HCT116 (cell line): ENCODE data around the gene PRKAR1A. TPM values are rescaled to one million over a fixed set of nuclear protein-coding genes. Genes with fewer than 3 reads are reported as not detected.

ENCODE experiments used
- ATAC-seq: fragments of 200-7000 bp; cut with Tn5 transposase; 2 replicates; pipeline ENCODE4 v1.9.1; 2020; ENCODE audit warnings: mild to moderate bottlenecking, moderate library complexity
- BruUV-seq: library from RNA; stranded (reverse); fragments of 400-500 nt; replicated peaks from 2 replicates; lab custom pipeline; 2021; lab: Mats Ljungman, UMichigan
- CTCF ChIA-PET: fragments of 300-600 bp; sonication (Branson Sonifier 250); formaldehyde crosslinking; loops from one replicate; lab custom pipeline; 2021; ENCODE audit warnings: antibody characterized with exemption; lab: Charles Lee
- POLR2A ChIA-PET: fragments of 300-600, 350-600 bp; sonication (Branson Sonifier 250); formaldehyde crosslinking; loops from one replicate; lab custom pipeline; 2021; ENCODE audit warnings: antibody characterized with exemption; lab: Charles Lee
- RAD21 ChIA-PET, 2 experiments: fragments of 300-600 bp; sonication (Branson Sonifier 250); formaldehyde crosslinking; loops; one replicate each; lab custom pipeline; 2023; ENCODE audit warnings: low total read pairs in 2 of 2; ENCODE audit not compliant: uncharacterized antibody in 2 of 2, unreplicated experiment in 2 of 2, low non-redundant PET in 1 of 2; lab: Charles Lee
- DNase-seq: peaks from one replicate; pipeline ENCODE4 v3.0.0-alpha.2; 2010; ENCODE audit warnings: low read depth, low spot score
- H2AFZ ChIP-seq: fragments of 200-600 bp; shearing (Covaris generic), sonication (generic); 2 replicates; pipeline ENCODE4 v1.6.1; 2017; ENCODE audit warnings: low read depth, mixed run types, mixed read lengths, antibody characterized with exemption, low read length; ENCODE audit not compliant: poor library complexity, severe bottlenecking
- H3K27ac ChIP-seq: 2 replicates; pipeline ENCODE4 v1.5.1; 2012; ENCODE audit warnings: low read depth, low read length
- H3K27me3 ChIP-seq: fragments of 200-600 bp; sonication (generic); 2 replicates; pipeline ENCODE4 v1.6.1; 2016; ENCODE audit warnings: mixed run types, low read length, mixed read lengths; ENCODE audit not compliant: insufficient read depth
- H3K36me3 ChIP-seq, 2 experiments: fragments of 200-500 bp in 1 of 2; fragments of 200-600 bp in 1 of 2; sonication (Bioruptor generic) in 1 of 2; sonication (generic) in 1 of 2; 2 replicates each; pipeline versions ENCODE4 v1.5.1 to v1.6.1; 2014 to 2016; ENCODE audit warnings: low read length in 2 of 2, inconsistent platforms in 1 of 2, mixed read lengths in 1 of 2, mixed run types in 1 of 2; ENCODE audit not compliant: insufficient read depth in 2 of 2, control insufficient read depth in 1 of 2
- H3K4me1 ChIP-seq, 2 experiments: fragments of 200-600 bp in 1 of 2; sonication (generic) in 1 of 2; 2 replicates each; pipeline versions ENCODE4 v1.5.1 to v1.6.1; 2012 to 2017; ENCODE audit warnings: low read length in 2 of 2, inconsistent platforms in 1 of 2, mild to moderate bottlenecking in 1 of 2, mixed read lengths in 1 of 2, mixed run types in 1 of 2, moderate library complexity in 1 of 2; ENCODE audit not compliant: insufficient read depth in 2 of 2, control insufficient read depth in 1 of 2
- H3K4me2 ChIP-seq: fragments of 200-600 bp; sonication (generic); 2 replicates; pipeline ENCODE4 v1.6.1; 2017; ENCODE audit warnings: mixed run types, low read length, mixed read lengths
- H3K4me3 ChIP-seq, 2 experiments: fragments of 200-600 bp in 1 of 2; sonication (generic) in 1 of 2; replicated peaks in 1 of 2; 2 replicates each; pipeline ENCODE4 v1.5.1; 2011 to 2016; ENCODE audit warnings: low read length in 2 of 2, control low read depth in 1 of 2, low read depth in 1 of 2, mild to moderate bottlenecking in 1 of 2, mixed read lengths in 1 of 2, mixed run types in 1 of 2
- H3K79me2 ChIP-seq: fragments of 200-600 bp; sonication (generic); 2 replicates; pipeline ENCODE4 v1.6.1; 2017; ENCODE audit warnings: mild to moderate bottlenecking, mixed run types, low read length, moderate library complexity, mixed read lengths; ENCODE audit not compliant: insufficient read depth
- H3K9ac ChIP-seq: fragments of 200-600 bp; sonication (generic); 2 replicates; pipeline ENCODE4 v1.6.1; 2016; ENCODE audit warnings: low read length, mixed read lengths
- H3K9me2 ChIP-seq: fragments of 200-600 bp; sonication (generic), shearing (Covaris generic); 2 replicates; pipeline ENCODE4 v1.6.1; 2017; ENCODE audit warnings: mixed run types, mild to moderate bottlenecking, moderate library complexity; ENCODE audit not compliant: insufficient read depth
- H3K9me3 ChIP-seq, 2 experiments: fragments of 200-500 bp in 1 of 2; fragments of 200-600 bp in 1 of 2; sonication (Bioruptor generic) in 1 of 2; sonication (generic) in 1 of 2; 2 replicates each; pipeline ENCODE4 v1.6.1; 2014 to 2017; ENCODE audit warnings: low read length in 2 of 2, mixed read lengths in 2 of 2, inconsistent platforms in 1 of 2, low read depth in 1 of 2, mild to moderate bottlenecking in 1 of 2, mixed run types in 1 of 2, moderate library complexity in 1 of 2; ENCODE audit not compliant: control insufficient read depth in 1 of 2, insufficient read depth in 1 of 2
- H4K20me1 ChIP-seq: fragments of 200-600 bp; sonication (generic), shearing (Covaris generic); 2 replicates; pipeline ENCODE4 v1.6.1; 2017; ENCODE audit warnings: mixed run types, mild to moderate bottlenecking, moderate library complexity; ENCODE audit not compliant: insufficient read depth
- EZH2 ChIP-seq: fragments of 200-600 bp; sonication (generic); IDR thresholded peaks from 2 replicates; pipeline ENCODE4 v1.6.1; 2017; ENCODE audit warnings: antibody characterized with exemption, mixed run types
- FOSL1 ChIP-seq: IDR thresholded peaks from 2 replicates; pipeline ENCODE4 v1.6.1; 2012; ENCODE audit warnings: low read depth
- JUND ChIP-seq: IDR thresholded peaks from 2 replicates; pipeline ENCODE4 v1.6.1; 2012
- SIN3A ChIP-seq: IDR thresholded peaks from 2 replicates; pipeline ENCODE4 v1.6.1; 2012; ENCODE audit warnings: low read depth
- SP1 ChIP-seq: IDR thresholded peaks from 2 replicates; pipeline ENCODE4 v1.6.1; 2012; ENCODE audit warnings: low read depth
- SRF ChIP-seq: IDR thresholded peaks from 2 replicates; pipeline ENCODE4 v1.6.1; 2012; ENCODE audit warnings: low read depth
- ZFX ChIP-seq: fragments of 450-650 bp; IDR thresholded peaks from 2 replicates; pipeline ENCODE4 v1.6.1; 2017
- ZNF274 ChIP-seq: fragments of 200-500 bp; sonication (Bioruptor generic); IDR thresholded peaks from 2 replicates; pipeline ENCODE4 v1.6.1; 2014; ENCODE audit warnings: mild to moderate bottlenecking, low read depth, low read length, inconsistent platforms
- intact Hi-C: fragments of 100-400 bp; cut with micrococcal nuclease; formaldehyde crosslinking; loops from 2 replicates; pipeline ENCODE4 v1.10.0; 2022
- total RNA-seq: library from RNA; stranded (reverse); gene quantifications from one replicate; pipeline ENCODE4 v1.2.1, GENCODE V29; 2021; ENCODE audit not compliant: unreplicated experiment
- TF ChIP-seq, protein P1 (sequence below), 3 experiments: fragments of 200-600 bp in 1 of 3; sonication (generic) in 1 of 3; IDR thresholded peaks in 2 of 3; conservative IDR thresholded peaks in 1 of 3; 2 replicates each; pipeline ENCODE4 v1.5.1; 2012 to 2017; ENCODE audit warnings: low read depth in 2 of 3, low read length in 2 of 3, antibody characterized with exemption in 1 of 3, borderline replicate concordance in 1 of 3, control low read depth in 1 of 3, mild to moderate bottlenecking in 1 of 3, mixed read lengths in 1 of 3, mixed run types in 1 of 3, moderate library complexity in 1 of 3; ENCODE audit not compliant: insufficient read depth in 1 of 3
- TF ChIP-seq, protein P2 (sequence below): IDR thresholded peaks from 2 replicates; pipeline ENCODE4 v1.6.1; 2012; ENCODE audit warnings: low read depth

Gene PRKAR1A
- total RNA-seq, 1 experiment from 2014 or later, result 295 TPM

DNA sequence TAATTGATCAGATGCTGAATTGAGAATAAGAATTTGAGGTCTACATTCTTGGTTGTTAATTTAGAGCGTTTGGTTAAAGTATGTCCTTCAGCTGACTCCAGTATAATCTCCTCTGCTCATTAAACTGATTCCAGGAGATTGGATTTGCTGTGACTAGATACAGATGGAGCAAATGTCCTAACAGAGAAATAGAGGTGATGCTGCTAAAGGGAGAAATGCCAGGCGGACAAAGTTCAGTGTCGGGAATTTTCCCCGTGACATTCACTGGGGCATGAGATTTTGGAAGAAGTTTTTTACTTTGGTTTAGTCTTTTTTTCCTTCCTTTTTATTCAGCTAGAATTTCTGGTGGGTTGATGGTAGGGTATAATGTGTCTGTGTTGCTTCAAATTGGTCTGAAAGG, 19.0 kb downstream of the PRKAR1A start:
- Histone ChIP-seq H3K27me3 (no peaks in the 10 kb centered on the region), H3K9ac (no peak overlapping the region), H4K20me1 (peaks cover 4% of the 10 kb centered on the region; the same call in 1 of the 2 replicates), H3K9me2 (no peaks in the 10 kb centered on the region), H2AFZ (no peak overlapping the region), H3K36me3 (peaks cover 55 to 77% of the 10 kb centered on the region in 2 experiments), H3K4me1 (no peaks in the 10 kb centered on the region), H3K79me2 (no peaks in the 10 kb centered on the region), H3K4me3 (no peak overlapping the region), H3K9me3 (no peaks in the 10 kb centered on the region), H3K27ac (no peak overlapping the region), H3K4me2 (no peak overlapping the region)
- TF ChIP-seq SP1 (no peak), SIN3A (no peak), EZH2 (no peak), ZFX (no peak), JUND (no peak), FOSL1 (no peak), ZNF274 (no peak), SRF (no peak)
- TF ChIP-seq, protein P1, sequence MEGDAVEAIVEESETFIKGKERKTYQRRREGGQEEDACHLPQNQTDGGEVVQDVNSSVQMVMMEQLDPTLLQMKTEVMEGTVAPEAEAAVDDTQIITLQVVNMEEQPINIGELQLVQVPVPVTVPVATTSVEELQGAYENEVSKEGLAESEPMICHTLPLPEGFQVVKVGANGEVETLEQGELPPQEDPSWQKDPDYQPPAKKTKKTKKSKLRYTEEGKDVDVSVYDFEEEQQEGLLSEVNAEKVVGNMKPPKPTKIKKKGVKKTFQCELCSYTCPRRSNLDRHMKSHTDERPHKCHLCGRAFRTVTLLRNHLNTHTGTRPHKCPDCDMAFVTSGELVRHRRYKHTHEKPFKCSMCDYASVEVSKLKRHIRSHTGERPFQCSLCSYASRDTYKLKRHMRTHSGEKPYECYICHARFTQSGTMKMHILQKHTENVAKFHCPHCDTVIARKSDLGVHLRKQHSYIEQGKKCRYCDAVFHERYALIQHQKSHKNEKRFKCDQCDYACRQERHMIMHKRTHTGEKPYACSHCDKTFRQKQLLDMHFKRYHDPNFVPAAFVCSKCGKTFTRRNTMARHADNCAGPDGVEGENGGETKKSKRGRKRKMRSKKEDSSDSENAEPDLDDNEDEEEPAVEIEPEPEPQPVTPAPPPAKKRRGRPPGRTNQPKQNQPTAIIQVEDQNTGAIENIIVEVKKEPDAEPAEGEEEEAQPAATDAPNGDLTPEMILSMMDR (IDR thresholded peaks at IDR 0.05 in 2 of 3, conservative IDR thresholded peaks at IDR 0.05 in 1 of 3; ENCODE audit: borderline replicate concordance in 1 of 3, insufficient read depth in 1 of 3, low read depth in 2 of 3, low read length in 2 of 3), result no peak
- TF ChIP-seq, protein P2, sequence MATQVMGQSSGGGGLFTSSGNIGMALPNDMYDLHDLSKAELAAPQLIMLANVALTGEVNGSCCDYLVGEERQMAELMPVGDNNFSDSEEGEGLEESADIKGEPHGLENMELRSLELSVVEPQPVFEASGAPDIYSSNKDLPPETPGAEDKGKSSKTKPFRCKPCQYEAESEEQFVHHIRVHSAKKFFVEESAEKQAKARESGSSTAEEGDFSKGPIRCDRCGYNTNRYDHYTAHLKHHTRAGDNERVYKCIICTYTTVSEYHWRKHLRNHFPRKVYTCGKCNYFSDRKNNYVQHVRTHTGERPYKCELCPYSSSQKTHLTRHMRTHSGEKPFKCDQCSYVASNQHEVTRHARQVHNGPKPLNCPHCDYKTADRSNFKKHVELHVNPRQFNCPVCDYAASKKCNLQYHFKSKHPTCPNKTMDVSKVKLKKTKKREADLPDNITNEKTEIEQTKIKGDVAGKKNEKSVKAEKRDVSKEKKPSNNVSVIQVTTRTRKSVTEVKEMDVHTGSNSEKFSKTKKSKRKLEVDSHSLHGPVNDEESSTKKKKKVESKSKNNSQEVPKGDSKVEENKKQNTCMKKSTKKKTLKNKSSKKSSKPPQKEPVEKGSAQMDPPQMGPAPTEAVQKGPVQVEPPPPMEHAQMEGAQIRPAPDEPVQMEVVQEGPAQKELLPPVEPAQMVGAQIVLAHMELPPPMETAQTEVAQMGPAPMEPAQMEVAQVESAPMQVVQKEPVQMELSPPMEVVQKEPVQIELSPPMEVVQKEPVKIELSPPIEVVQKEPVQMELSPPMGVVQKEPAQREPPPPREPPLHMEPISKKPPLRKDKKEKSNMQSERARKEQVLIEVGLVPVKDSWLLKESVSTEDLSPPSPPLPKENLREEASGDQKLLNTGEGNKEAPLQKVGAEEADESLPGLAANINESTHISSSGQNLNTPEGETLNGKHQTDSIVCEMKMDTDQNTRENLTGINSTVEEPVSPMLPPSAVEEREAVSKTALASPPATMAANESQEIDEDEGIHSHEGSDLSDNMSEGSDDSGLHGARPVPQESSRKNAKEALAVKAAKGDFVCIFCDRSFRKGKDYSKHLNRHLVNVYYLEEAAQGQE, result no peak
- no TSS peak for BruUV-seq
- POLR2A ChIA-PET, result no interaction called here
- no peak for DNase-seq
- CTCF ChIA-PET, result no interaction called here
- intact Hi-C loops, result loop anchor here (10.0 kb wide), 1 partner anchor 714 kb away; no protein-coding TSS in a partner anchor
- no peak for ATAC-seq
- RAD21 ChIA-PET, result no interaction called here
